Chondrocyte (in vitro differentiated cells): ENCODE data around the gene TMEM59L. TPM values are rescaled to one million over a fixed set of nuclear protein-coding genes. Genes with fewer than 3 reads are reported as not detected.

Experiments used
- DNase-seq: peaks from one replicate; pipeline ENCODE4 v3.0.0; 2021; ENCODE audit warnings: mixed read lengths, low spot score
- H3K27ac Mint-ChIP-seq: one replicate; pipeline ENCODE4 v1.8.0; 2021; ENCODE audit warnings: mild to moderate bottlenecking, moderate library complexity, mixed read lengths; ENCODE audit not compliant: unreplicated experiment
- H3K27me3 Mint-ChIP-seq: 2 replicates; pipeline ENCODE4 v1.8.0; 2021; ENCODE audit warnings: low read depth, mixed read lengths
- H3K36me3 Mint-ChIP-seq: 2 replicates; pipeline ENCODE4 v1.8.0; 2021; ENCODE audit warnings: low read depth, mixed read lengths
- H3K4me1 Mint-ChIP-seq: 2 replicates; pipeline ENCODE4 v1.8.0; 2021; ENCODE audit warnings: low read depth, mild to moderate bottlenecking, mixed read lengths
- H3K4me3 Mint-ChIP-seq: one replicate; pipeline ENCODE4 v1.8.0; 2021; ENCODE audit warnings: mild to moderate bottlenecking, moderate library complexity, mixed read lengths; ENCODE audit not compliant: unreplicated experiment
- H3K9me3 Mint-ChIP-seq: 2 replicates; pipeline ENCODE4 v1.8.0; 2021; ENCODE audit warnings: low read depth, mixed read lengths
- total RNA-seq: library from RNA; stranded (reverse); gene quantifications from 3 replicates; pipeline ENCODE4 v1.2.1, GENCODE V29; 2021
- TF ChIP-seq, protein P1 (sequence below): fragments of 200-600 bp; sonication (generic); IDR thresholded peaks from 2 replicates; pipeline ENCODE4 v1.5.0; 2021; ENCODE audit warnings: antibody characterized with exemption, mild to moderate bottlenecking, moderate library complexity

Gene TMEM59L
- total RNA-seq, 1 donor from 2014 or later: 4.8 TPM

DNA sequence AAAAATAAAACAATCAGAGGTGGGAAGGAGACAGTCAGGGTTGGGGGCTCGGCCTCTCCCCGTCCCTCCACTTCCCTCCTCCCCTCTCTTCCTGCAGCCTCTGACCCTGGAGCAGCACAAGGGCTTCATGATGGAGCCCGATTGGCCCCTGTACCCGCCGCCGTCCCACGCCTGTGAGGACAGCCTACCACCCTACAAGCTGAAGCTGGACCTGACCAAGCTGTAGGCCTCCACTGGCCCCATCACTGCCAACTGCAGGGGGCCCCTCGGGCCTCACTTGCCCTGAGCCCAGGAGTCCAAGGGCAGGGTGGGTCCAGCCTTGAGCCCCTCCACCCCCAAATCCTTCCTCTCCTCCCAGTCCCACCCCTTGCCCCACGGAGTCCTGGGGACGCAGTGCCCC is 7.6 kb downstream of the TMEM59L start:
- no peak for DNase-seq
- Mint-ChIP-seq H3K36me3 (no peaks in the 10 kb centered on the region), H3K9me3 (no peaks in the 10 kb centered on the region), H3K4me1 (no peaks in the 10 kb centered on the region), H3K4me3 (no peak overlapping the region), H3K27me3 (no peaks in the 10 kb centered on the region), H3K27ac (no peak overlapping the region)
- TF ChIP-seq, protein P1, sequence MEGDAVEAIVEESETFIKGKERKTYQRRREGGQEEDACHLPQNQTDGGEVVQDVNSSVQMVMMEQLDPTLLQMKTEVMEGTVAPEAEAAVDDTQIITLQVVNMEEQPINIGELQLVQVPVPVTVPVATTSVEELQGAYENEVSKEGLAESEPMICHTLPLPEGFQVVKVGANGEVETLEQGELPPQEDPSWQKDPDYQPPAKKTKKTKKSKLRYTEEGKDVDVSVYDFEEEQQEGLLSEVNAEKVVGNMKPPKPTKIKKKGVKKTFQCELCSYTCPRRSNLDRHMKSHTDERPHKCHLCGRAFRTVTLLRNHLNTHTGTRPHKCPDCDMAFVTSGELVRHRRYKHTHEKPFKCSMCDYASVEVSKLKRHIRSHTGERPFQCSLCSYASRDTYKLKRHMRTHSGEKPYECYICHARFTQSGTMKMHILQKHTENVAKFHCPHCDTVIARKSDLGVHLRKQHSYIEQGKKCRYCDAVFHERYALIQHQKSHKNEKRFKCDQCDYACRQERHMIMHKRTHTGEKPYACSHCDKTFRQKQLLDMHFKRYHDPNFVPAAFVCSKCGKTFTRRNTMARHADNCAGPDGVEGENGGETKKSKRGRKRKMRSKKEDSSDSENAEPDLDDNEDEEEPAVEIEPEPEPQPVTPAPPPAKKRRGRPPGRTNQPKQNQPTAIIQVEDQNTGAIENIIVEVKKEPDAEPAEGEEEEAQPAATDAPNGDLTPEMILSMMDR: no peak

DNA sequence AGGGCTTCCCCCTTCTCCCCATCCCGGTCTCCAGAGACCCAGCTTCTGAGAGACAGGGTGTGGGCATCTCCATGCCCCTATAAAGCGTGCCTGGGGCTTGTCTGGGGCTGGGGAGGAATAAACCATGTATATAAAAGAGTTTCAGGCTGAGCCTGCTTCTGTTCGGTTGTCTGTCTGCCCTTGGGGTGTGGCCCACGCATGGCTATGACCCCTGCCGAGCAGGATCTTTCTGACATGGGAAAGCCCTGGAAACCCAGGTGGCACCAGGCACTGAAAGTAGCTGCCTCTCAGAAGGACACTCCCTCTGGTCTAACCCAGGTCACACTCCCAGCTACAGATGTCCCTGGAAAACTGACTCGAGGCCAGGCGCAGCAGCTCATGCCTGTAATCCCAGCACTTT is 8.2 kb downstream of the TMEM59L start:
- Mint-ChIP-seq H3K4me1 (no peaks in the 10 kb centered on the region), H3K27ac (no peak overlapping the region), H3K4me3 (no peak overlapping the region), H3K36me3 (no peaks in the 10 kb centered on the region), H3K9me3 (no peaks in the 10 kb centered on the region), H3K27me3 (no peaks in the 10 kb centered on the region)
- TF ChIP-seq, protein P1: no peak
- no peak for DNase-seq

DNA sequence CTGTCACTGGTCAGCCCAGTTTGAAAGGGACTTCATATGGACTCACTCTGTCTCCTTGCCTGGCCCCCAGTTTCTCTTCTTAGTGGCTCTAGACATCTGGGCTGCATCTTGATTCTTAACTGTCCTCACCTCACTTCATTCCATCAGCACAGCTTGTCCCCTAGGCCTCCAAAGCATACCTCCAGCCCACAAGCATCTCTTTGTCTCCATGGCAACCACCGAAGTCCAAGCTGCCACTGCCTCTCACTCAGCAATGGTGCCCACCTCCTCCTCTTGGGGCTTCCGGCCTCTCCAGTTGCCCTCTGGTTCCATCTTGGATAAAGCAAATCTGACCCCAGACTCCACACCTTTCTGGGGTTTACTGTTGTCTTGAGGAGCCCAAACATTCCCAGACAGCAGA is 14.2 kb downstream of the TMEM59L start:
- TF ChIP-seq, protein P1: no peak
- Mint-ChIP-seq H3K4me3 (no peak overlapping the region), H3K27ac (no peak overlapping the region), H3K27me3 (no peaks in the 10 kb centered on the region), H3K9me3 (no peaks in the 10 kb centered on the region), H3K4me1 (peaks cover 6% of the 10 kb centered on the region), H3K36me3 (no peaks in the 10 kb centered on the region)
- no peak for DNase-seq

DNA sequence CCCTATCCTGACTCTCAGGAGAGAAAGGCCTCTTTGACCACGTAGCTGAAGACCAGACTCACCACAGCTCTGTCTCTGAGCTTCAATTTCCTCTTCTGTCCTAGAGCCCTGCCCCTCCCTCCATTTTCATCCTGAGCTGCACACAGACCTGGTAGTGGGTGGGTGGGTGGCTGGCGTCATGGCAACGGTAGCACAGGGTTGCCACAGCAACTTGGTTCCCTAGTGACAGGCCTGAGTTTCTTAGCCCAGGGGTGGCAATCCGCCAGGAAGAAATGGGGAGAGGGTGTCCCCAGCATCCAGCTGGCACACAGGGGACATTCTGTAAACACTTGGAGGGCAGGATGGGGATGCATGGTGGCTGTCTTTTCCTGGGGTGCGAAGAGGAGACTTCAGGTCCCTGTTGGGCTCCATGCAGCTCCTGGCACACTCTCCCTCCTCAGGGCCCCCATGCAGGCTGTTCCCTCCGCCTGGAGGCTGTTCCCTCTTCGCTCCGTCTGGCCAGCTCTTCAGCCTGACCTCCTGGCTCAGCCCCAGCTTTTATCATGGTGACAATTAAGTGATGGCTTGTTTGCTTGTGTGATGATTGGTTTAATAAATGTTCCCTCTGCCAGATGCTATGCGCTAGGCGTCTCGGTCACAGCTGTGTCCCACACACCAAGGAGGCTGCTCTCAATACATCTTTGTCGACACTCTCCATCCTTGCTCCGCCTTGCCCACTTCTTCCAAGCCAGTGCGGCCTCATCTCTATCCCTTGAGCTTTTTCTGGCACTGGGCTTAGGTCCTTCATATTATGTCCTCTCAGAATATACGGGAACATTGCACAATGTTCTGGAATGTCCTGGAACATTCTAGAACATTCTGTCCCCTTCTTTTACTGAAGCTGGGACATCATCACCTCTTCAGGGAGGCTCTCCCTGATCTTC is 16.8 kb downstream of the TMEM59L start:
- Mint-ChIP-seq H3K4me1 (peaks cover 6% of the 10 kb centered on the region), H3K27ac (no peak overlapping the region), H3K9me3 (no peaks in the 10 kb centered on the region), H3K4me3 (no peak overlapping the region), H3K36me3 (no peaks in the 10 kb centered on the region), H3K27me3 (no peaks in the 10 kb centered on the region)
- DNase-seq: no peak
- TF ChIP-seq, protein P1: no peak

DNA sequence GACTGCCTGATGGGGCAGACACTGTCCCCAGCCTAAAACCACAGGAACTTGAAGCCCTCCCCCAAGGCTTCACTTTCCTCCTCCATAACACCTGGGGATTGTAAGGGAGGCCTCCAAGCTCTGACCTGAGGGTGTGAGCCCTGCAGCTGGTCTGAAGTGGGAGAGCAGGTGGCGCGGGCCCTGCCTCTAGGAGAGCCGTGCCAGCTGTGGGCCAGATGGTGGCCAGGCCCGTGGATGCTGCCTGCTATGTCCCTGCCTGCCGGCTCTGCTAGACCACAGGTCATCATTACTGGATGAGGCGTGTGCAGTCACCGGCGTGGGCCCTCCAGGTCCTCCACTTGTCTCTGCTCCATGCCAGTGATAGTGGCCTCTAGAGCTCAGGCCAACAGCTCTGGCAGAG is 20.7 kb downstream of the TMEM59L start:
- no peak overlapping the region for H3K27ac Mint-ChIP-seq
- H3K4me1 Mint-ChIP-seq: peaks cover 21% of the 10 kb centered on the region
- TF ChIP-seq, protein P1: no peak
- no peaks in the 10 kb centered on the region for H3K36me3 Mint-ChIP-seq
- H3K9me3 Mint-ChIP-seq: no peaks in the 10 kb centered on the region
- no peak for DNase-seq
- H3K4me3 Mint-ChIP-seq: no peak overlapping the region
- peaks cover 2% of the 10 kb centered on the region for H3K27me3 Mint-ChIP-seq
